C4-2B (cell line): ENCODE measurements around the gene TUBG1.

Source experiments
- H3K27ac ChIP-seq: fragments of 450-650 bp; 2 replicates; pipeline ENCODE4 v1.5.1; 2017
- ZFX ChIP-seq: fragments of 450-650 bp; IDR thresholded peaks from 2 replicates; pipeline ENCODE4 v1.6.1; 2017
- TF ChIP-seq, protein P1 (sequence below): fragments of 450-650 bp; conservative IDR thresholded peaks from 2 replicates; pipeline ENCODE4 v1.5.1; 2017; ENCODE audit warnings: mild to moderate bottlenecking

Gene TUBG1

DNA sequence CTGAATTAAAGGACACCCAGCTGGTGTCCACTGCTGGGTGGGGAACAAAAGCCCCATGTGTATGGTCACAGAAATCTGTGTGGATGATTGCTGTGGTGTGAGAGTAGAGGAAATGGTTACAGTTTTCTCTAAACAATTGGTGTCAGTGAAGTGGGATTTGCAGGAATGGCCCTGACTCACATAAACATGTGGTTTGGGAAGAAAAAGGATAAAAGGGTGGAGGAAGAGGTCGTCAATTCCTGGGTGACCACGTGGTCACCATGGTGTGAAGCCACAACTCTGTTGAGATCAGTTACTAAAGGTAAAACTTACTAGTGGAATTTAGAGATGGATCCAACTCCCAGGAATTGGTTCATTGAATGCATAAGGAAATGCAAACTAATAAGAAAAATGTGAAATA, 46.0 kb downstream of the TUBG1 start:
- no peak overlapping the region for H3K27ac ChIP-seq
- TF ChIP-seq ZFX, result no peak
- TF ChIP-seq, protein P1, sequence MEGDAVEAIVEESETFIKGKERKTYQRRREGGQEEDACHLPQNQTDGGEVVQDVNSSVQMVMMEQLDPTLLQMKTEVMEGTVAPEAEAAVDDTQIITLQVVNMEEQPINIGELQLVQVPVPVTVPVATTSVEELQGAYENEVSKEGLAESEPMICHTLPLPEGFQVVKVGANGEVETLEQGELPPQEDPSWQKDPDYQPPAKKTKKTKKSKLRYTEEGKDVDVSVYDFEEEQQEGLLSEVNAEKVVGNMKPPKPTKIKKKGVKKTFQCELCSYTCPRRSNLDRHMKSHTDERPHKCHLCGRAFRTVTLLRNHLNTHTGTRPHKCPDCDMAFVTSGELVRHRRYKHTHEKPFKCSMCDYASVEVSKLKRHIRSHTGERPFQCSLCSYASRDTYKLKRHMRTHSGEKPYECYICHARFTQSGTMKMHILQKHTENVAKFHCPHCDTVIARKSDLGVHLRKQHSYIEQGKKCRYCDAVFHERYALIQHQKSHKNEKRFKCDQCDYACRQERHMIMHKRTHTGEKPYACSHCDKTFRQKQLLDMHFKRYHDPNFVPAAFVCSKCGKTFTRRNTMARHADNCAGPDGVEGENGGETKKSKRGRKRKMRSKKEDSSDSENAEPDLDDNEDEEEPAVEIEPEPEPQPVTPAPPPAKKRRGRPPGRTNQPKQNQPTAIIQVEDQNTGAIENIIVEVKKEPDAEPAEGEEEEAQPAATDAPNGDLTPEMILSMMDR, result no peak

DNA sequence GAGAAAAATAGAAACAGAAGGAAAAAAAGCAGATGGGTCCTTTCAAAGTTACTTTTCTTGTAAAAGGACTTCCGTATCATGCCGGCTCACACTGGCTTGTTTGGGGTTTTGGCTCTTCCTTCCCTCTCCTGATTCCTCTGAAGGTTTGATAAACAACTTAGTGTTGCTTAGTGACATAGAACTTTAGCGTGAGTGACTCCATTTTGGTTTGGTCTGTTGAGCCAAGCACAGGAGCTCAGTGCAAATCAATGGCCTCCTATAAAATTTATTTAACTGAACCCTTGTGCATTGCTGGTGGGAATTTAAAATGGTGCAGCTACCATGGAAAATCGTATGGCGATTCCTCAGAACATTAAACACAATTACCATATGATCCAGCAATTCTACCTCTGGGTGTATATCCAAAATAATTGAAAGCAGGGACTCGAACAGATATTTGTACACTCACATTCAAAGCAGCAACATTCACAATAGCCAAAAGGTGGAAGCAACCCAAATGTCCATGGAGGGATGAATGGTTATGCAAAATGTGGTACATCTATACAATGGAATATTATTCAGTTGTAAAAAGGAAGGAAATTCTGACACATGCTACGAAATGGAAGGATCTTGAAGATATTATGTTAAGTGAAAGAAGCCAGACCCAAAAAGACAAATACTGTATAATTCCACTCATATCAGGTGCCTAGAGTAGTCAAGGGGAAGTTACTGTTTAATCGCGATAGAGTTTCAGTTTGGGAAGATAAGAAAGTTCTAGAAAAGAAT, 48.5 kb downstream of the TUBG1 start:
- H3K27ac ChIP-seq, result no peak overlapping the region
- no peak for TF ChIP-seq ZFX
- TF ChIP-seq, protein P1, result no peak

DNA sequence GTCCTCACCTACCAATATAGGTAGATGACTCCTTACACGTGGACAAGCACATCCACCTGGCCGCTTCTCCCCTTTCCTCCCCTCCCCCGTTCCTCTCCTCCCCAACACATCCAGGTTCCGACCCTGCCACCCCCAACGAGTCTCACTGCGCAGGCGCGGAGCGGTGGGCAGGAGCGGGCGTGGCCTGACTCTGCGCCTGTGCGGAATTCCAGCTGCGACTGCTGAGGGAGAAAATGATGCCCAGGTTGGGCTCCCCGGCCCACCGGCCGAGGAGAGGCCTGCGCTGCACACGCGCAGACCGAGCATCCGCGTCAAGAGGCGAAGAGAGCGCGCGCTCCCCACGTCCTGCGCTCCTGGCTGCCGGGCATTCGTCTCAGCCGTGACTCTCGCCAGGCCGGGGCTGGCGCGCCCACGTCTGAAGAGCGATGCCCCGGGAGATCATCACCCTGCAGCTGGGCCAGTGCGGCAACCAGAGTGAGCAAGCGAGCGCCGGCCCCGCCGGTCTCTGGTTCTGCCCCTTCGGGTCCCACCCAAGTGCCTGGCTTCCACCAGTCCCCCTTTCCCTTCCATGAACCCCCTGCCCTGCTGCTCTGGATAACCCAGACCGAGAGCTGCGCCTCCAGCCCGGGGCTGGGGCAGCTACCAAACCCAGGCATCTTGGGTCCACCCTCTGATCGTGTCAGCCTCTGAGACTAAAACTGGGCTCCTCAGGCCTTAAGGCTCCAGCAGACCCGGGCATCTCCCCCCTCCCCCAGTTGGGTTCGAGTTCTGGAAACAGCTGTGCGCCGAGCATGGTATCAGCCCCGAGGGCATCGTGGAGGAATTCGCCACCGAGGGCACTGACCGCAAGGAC, 49.8 kb downstream of the TUBG1 start, which contains the start of gene TUBG2:
Gene TUBG2 (plus strand): TSS at position 206 of the 853 bp plus-strand sequence. CDS start 220 bp downstream, at position 426.
- peak; percentile 61; the same call in 1 of the 2 replicates for TF ChIP-seq ZFX
- TF ChIP-seq, protein P1, result no peak
- peak within 1 kb of the TSS; percentile 68 for H3K27ac ChIP-seq

DNA sequence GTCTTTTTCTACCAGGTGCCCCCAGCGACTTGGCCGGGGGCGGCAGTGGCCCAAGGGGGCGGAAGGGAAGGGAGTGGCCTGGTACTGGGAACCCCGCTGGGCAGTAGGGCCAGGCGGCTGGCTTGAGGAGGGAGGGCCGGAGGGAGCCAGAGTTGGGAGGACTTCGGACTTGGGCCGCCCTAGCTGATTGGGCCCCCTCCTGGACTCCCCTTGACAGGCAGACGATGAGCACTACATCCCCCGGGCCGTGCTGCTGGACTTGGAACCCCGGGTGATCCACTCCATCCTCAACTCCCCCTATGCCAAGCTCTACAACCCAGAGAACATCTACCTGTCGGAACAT, 50.4 kb downstream of the TUBG1 start:
- H3K27ac ChIP-seq, result peak overlapping the region; percentile 68

DNA sequence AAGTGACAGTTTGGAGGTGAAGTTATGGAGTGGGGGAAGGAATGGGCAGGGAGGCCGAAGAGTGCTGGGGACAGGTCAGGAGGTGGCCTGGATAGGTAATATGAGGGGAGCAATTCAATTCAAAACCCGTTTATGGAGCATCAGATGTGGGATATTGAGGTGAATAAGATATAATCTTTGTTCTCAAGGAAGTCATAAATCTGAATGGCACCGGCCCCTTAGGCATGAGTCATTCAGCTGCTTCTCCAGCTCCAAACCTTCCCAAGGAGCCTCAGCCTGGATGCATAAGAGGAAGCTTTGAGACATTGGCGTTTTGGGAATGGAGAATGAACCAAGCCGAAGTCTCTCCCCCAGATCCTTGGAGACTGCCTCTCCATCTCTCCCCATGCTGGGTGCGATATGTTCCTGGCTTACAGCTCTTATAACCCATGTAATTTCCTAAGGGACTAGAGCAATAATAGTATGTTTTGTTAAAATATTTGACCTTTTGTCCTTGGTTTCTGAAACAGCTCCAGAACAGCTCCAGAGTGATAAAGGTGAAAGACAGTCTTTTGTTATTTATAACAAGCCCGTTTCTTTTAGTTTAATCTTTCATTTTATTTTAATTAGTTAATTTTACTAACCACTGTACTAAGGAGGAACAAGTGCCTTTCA, 51.3 kb downstream of the TUBG1 start:
- peak overlapping the region; percentile 8; the same call in 1 of the 2 replicates for H3K27ac ChIP-seq
- TF ChIP-seq ZFX, result no peak
- TF ChIP-seq, protein P1, result no peak
